OCI-LY1 (cell line): ENCODE measurements around the gene ARHGAP24.

Source experiments
- H2AFZ ChIP-seq: fragments of 200-600 bp; sonication (generic), shearing (Covaris generic); 2 replicates; pipeline ENCODE4 v1.6.0; 2014; ENCODE audit warnings: antibody characterized with exemption, mild to moderate bottlenecking, low read length
- H3F3A ChIP-seq: fragments of 200-600 bp; sonication (generic), shearing (Covaris generic); 2 replicates; pipeline ENCODE4 v1.6.0; 2014; ENCODE audit warnings: mild to moderate bottlenecking, antibody characterized with exemption, low read length, moderate library complexity; ENCODE audit not compliant: insufficient read depth
- H3K27ac ChIP-seq: fragments of 200-600 bp; sonication (generic); 2 replicates; pipeline ENCODE4 v1.5.1; 2014; ENCODE audit warnings: low read length, mixed run types, mild to moderate bottlenecking, low read depth; ENCODE audit not compliant: poor library complexity, severe bottlenecking
- H3K27me3 ChIP-seq: fragments of 200-600 bp; sonication (generic); 2 replicates; pipeline ENCODE4 v1.6.0; 2014; ENCODE audit warnings: antibody characterized with exemption, mild to moderate bottlenecking, low read length, moderate library complexity; ENCODE audit not compliant: insufficient read depth
- H3K36me3 ChIP-seq: fragments of 200-600 bp; sonication (generic); 2 replicates; pipeline ENCODE4 v1.6.1; 2014; ENCODE audit warnings: mild to moderate bottlenecking, antibody characterized with exemption, low read length, moderate library complexity, mixed read lengths; ENCODE audit not compliant: insufficient read depth
- H3K4me1 ChIP-seq: fragments of 200-600 bp; sonication (generic); 2 replicates; pipeline ENCODE4 v1.5.1; 2014; ENCODE audit warnings: mild to moderate bottlenecking, low read length, moderate library complexity; ENCODE audit not compliant: insufficient read depth, severe bottlenecking
- H3K4me2 ChIP-seq: fragments of 200-600 bp; sonication (generic), shearing (Covaris generic); 2 replicates; pipeline ENCODE4 v1.6.1; 2014; ENCODE audit warnings: low read length
- H3K4me3 ChIP-seq: fragments of 200-600 bp; sonication (generic); 2 replicates; pipeline ENCODE4 v1.5.1; 2014; ENCODE audit warnings: low read length, low read depth, mild to moderate bottlenecking, mixed read lengths; ENCODE audit not compliant: poor library complexity, severe bottlenecking
- H3K79me2 ChIP-seq: fragments of 200-600 bp; shearing (Covaris generic); 2 replicates; pipeline ENCODE4 v1.6.1; 2016; ENCODE audit warnings: mixed run types, low read length, mixed read lengths; ENCODE audit not compliant: insufficient read depth
- H3K9ac ChIP-seq: fragments of 200-600 bp; sonication (generic), shearing (Covaris generic); 2 replicates; pipeline ENCODE4 v1.6.1; 2014; ENCODE audit warnings: mild to moderate bottlenecking, low read length, mixed read lengths
- H3K9me2 ChIP-seq: fragments of 200-600 bp; sonication (generic), shearing (Covaris generic); 2 replicates; pipeline ENCODE4 v1.6.1; 2014; ENCODE audit warnings: low read depth, mild to moderate bottlenecking, low read length, mixed read lengths
- H3K9me3 ChIP-seq: fragments of 200-600 bp; shearing (Covaris generic); 2 replicates; pipeline ENCODE4 v1.6.1; 2014; ENCODE audit warnings: low read length, mixed read lengths
- H4K20me1 ChIP-seq: fragments of 200-600 bp; sonication (generic), shearing (Covaris generic); 2 replicates; pipeline ENCODE4 v1.6.0; 2016; ENCODE audit warnings: mild to moderate bottlenecking, low read length; ENCODE audit not compliant: insufficient read depth
- CTCF ChIP-seq: fragments of 200-600 bp; sonication (generic), shearing (Covaris generic); IDR thresholded peaks from 2 replicates; pipeline ENCODE4 v1.5.1; 2017; ENCODE audit warnings: mild to moderate bottlenecking, antibody characterized with exemption, low read length, moderate library complexity, mixed read lengths
- EZH2 ChIP-seq: fragments of 200-600 bp; sonication (generic), shearing (Covaris generic); IDR thresholded peaks from 2 replicates; pipeline ENCODE4 v1.8.0; 2017; ENCODE audit warnings: borderline replicate concordance, mixed run types, mild to moderate bottlenecking, antibody characterized with exemption, low read length, moderate library complexity, mixed read lengths

The ARHGAP24 gene

GRCh38 chr4:85431881-85432485, 43.0 kb upstream of the ARHGAP24 start:
- Histone ChIP-seq H3F3A (no peaks in the 10 kb centered on the region), H3K9ac (no peak overlapping the region), H3K27ac (no peak overlapping the region), H4K20me1 (no peaks in the 10 kb centered on the region), H3K9me2 (no peaks in the 10 kb centered on the region), H3K27me3 (no peaks in the 10 kb centered on the region), H3K36me3 (no peaks in the 10 kb centered on the region), H3K79me2 (no peaks in the 10 kb centered on the region), H3K9me3 (no peaks in the 10 kb centered on the region), H2AFZ (no peak overlapping the region), H3K4me1 (peaks cover 7% of the 10 kb centered on the region), H3K4me3 (no peak overlapping the region), H3K4me2 (no peak overlapping the region)
- TF ChIP-seq CTCF: no peak
- TF ChIP-seq EZH2: no peak

DNA sequence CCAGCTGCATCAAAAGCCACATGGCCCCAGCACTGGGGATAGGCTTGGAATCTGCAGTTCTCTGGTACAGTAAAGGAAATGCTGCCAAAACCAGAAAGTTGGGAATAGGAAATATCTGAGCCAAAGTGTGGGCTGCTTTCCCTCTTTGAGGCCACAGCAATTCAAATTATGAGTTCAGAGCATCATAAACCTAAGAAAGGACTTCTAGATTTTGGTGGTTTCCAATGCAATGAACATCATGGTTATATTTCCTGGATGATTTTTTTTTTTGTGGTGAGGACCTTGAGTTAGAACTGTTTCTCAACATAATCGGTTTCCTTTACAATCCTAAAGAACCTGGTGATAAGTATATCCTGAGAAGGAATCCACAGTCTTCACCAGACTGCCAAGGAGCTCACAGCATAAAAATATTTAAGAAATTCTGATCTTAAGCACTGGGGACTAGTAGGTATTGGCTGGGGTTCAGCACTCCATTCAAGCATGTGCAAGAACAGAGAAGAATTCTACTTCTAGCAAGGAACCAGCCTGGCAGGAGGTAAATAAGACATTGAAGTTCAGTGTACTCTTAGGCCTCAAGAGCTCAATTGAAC, 29.8 kb upstream of the ARHGAP24 start:
- no peak overlapping the region for H3K4me3 ChIP-seq
- no peak for TF ChIP-seq EZH2
- TF ChIP-seq CTCF: no peak
- H3K9me2 ChIP-seq: no peaks in the 10 kb centered on the region
- no peaks in the 10 kb centered on the region for H3K36me3 ChIP-seq
- H3K4me1 ChIP-seq: peaks cover 40% of the 10 kb centered on the region
- no peaks in the 10 kb centered on the region for H3K79me2 ChIP-seq
- H3K27ac ChIP-seq: peak overlapping the region; percentile 41
- H3K4me2 ChIP-seq: no peak overlapping the region
- no peaks in the 10 kb centered on the region for H3F3A ChIP-seq
- no peaks in the 10 kb centered on the region for H4K20me1 ChIP-seq
- H3K9me3 ChIP-seq: 0 out of 2 replicates have a peak, but pooled peaks cover 4% of the 10 kb centered on the region
- no peaks in the 10 kb centered on the region for H3K27me3 ChIP-seq
- no peak overlapping the region for H2AFZ ChIP-seq
- H3K9ac ChIP-seq: no peak overlapping the region

GRCh38 chr4:85446141-85446861, 28.6 kb upstream of the ARHGAP24 start:
- Histone ChIP-seq H3K27me3 (no peaks in the 10 kb centered on the region), H3K9me2 (no peaks in the 10 kb centered on the region), H3F3A (no peaks in the 10 kb centered on the region), H2AFZ (no peak overlapping the region), H3K4me1 (peaks cover 52% of the 10 kb centered on the region), H3K9ac (no peak overlapping the region), H3K79me2 (no peaks in the 10 kb centered on the region), H3K9me3 (no peaks in the 10 kb centered on the region), H4K20me1 (no peaks in the 10 kb centered on the region), H3K27ac (no peak overlapping the region), H3K4me2 (no peak overlapping the region), H3K36me3 (no peaks in the 10 kb centered on the region), H3K4me3 (no peak overlapping the region)
- no peak for TF ChIP-seq EZH2
- TF ChIP-seq CTCF: no peak
